IMR-90 (cell line): ENCODE results near the gene PHLDB1. TPM values are rescaled to one million over a fixed set of nuclear protein-coding genes. Genes with fewer than 3 reads are reported as not detected.
A peak's percentile ranks its signal among the peaks of the same experiment; 100 is the strongest.

ENCODE experiments used
- ATAC-seq: fragments of 200-7000 bp; cut with Tn5 transposase; 2 replicates; pipeline ENCODE4 v1.9.1; 2020; ENCODE audit warnings: low read depth, mild to moderate bottlenecking, moderate library complexity
- Bru-seq: library from RNA; stranded (reverse); fragments of 400-500 nt; gene quantifications from one replicate; lab custom pipeline; 2021; lab: Mats Ljungman, UMichigan
- BruChase-seq, 2 experiments: library from RNA; stranded (reverse); fragments of 400-500 nt; gene quantifications; one replicate each; lab custom pipeline; 2021; lab: Mats Ljungman, UMichigan
- BruUV-seq: library from RNA; stranded (reverse); fragments of 400-500 nt; replicated peaks from 2 replicates; lab custom pipeline; 2021; lab: Mats Ljungman, UMichigan
- CTCF ChIA-PET: fragments of 300-600 bp; formaldehyde crosslinking; extraction: SDS; loops from one replicate; lab custom pipeline; 2021; ENCODE audit warnings: antibody characterized with exemption; lab: Yijun Ruan, JAX
- POLR2A ChIA-PET: fragments of 300-600 bp; sonication (Branson Sonifier 250); formaldehyde crosslinking; loops from one replicate; lab custom pipeline; 2022; ENCODE audit warnings: antibody characterized with exemption; ENCODE audit not compliant: unreplicated experiment; lab: Charles Lee
- DNase-seq: peaks from one replicate; pipeline ENCODE4 v3.0.0; 2013
- H2AFZ ChIP-seq: replicated peaks from 2 replicates; pipeline ENCODE3; 2013; ENCODE audit warnings: low read length, mild to moderate bottlenecking; ENCODE audit not compliant: poor library complexity
- H2AK5ac ChIP-seq: 2 replicates; pipeline ENCODE4 v1.6.1; 2013; ENCODE audit warnings: low read depth, low read length, inconsistent platforms
- H2AK9ac ChIP-seq: replicated peaks from 2 replicates; pipeline ENCODE3; 2013; ENCODE audit warnings: mild to moderate bottlenecking, low read depth, low read length, moderate library complexity; ENCODE audit not compliant: poor library complexity
- H2BK120ac ChIP-seq: 2 replicates; pipeline ENCODE4 v1.6.1; 2013; ENCODE audit warnings: low read depth, low read length, inconsistent platforms
- H2BK15ac ChIP-seq: 3 replicates; pipeline ENCODE4 v1.6.1; 2013; ENCODE audit warnings: low read depth, low read length, inconsistent platforms
- H2BK20ac ChIP-seq: 2 replicates; pipeline ENCODE4 v1.6.1; 2013; ENCODE audit warnings: low read depth, mild to moderate bottlenecking, inconsistent platforms, low read length, moderate library complexity
- H2BK5ac ChIP-seq: 2 replicates; pipeline ENCODE4 v1.6.1; 2013; ENCODE audit warnings: mild to moderate bottlenecking, low read depth, low read length, inconsistent platforms; ENCODE audit not compliant: poor library complexity, severe bottlenecking
- H3K14ac ChIP-seq: replicated peaks from 2 replicates; pipeline ENCODE4 v1.6.1; 2013; ENCODE audit warnings: low read depth, low read length, inconsistent platforms
- H3K18ac ChIP-seq: 2 replicates; pipeline ENCODE4 v1.6.1; 2013; ENCODE audit warnings: low read depth, low read length, control low read depth
- H3K23ac ChIP-seq: 2 replicates; pipeline ENCODE4 v1.6.1; 2013; ENCODE audit warnings: low read depth, low read length, inconsistent platforms
- H3K27ac ChIP-seq: 2 replicates; pipeline ENCODE4 v1.5.1; 2013; ENCODE audit warnings: mild to moderate bottlenecking, control low read depth, low read length; ENCODE audit not compliant: insufficient read depth
- H3K27me3 ChIP-seq: 2 replicates; pipeline ENCODE4 v1.6.1; 2013; ENCODE audit warnings: low read length; ENCODE audit not compliant: control insufficient read depth, insufficient read depth
- H3K36me3 ChIP-seq: 2 replicates; pipeline ENCODE4 v1.6.1; 2013; ENCODE audit warnings: low read length, mixed read lengths; ENCODE audit not compliant: control insufficient read depth, insufficient read depth
- H3K4ac ChIP-seq: 2 replicates; pipeline ENCODE4 v1.6.1; 2013; ENCODE audit warnings: low read depth, low read length, inconsistent platforms
- H3K4me1 ChIP-seq: 2 replicates; pipeline ENCODE4 v1.6.1; 2013; ENCODE audit warnings: low read length, mixed read lengths; ENCODE audit not compliant: control insufficient read depth, insufficient read depth
- H3K4me2 ChIP-seq: 2 replicates; pipeline ENCODE4 v1.6.1; 2013; ENCODE audit warnings: low read depth, mild to moderate bottlenecking, control low read depth, low read length, moderate library complexity
- H3K4me3 ChIP-seq: 2 replicates; pipeline ENCODE4 v1.5.1; 2013; ENCODE audit warnings: low read depth, mild to moderate bottlenecking, control low read depth, low read length, moderate library complexity; ENCODE audit not compliant: insufficient read depth
- H3K56ac ChIP-seq: 2 replicates; pipeline ENCODE4 v1.6.1; 2013; ENCODE audit warnings: low read length, inconsistent platforms; ENCODE audit not compliant: insufficient read depth; ENCODE audit errors: extremely low read depth
- H3K79me1 ChIP-seq, 2 experiments: 2 replicates each; pipeline ENCODE4 v1.6.1; 2013; ENCODE audit warnings: low read length in 2 of 2, inconsistent platforms in 1 of 2, low read depth in 1 of 2
- H3K9ac ChIP-seq: 2 replicates; pipeline ENCODE4 v1.6.1; 2013; ENCODE audit warnings: low read depth, low read length, control low read depth
- H3K9me1 ChIP-seq: 2 replicates; pipeline ENCODE4 v1.6.1; 2013; ENCODE audit warnings: low read length, inconsistent platforms; ENCODE audit not compliant: insufficient read depth
- H3K9me3 ChIP-seq: 2 replicates; pipeline ENCODE4 v1.6.1; 2013; ENCODE audit warnings: low read length; ENCODE audit not compliant: control insufficient read depth, insufficient read depth
- H4K20me1 ChIP-seq: 2 replicates; pipeline ENCODE4 v1.6.1; 2013; ENCODE audit warnings: low read length, inconsistent platforms; ENCODE audit not compliant: insufficient read depth
- H4K5ac ChIP-seq: 2 replicates; pipeline ENCODE4 v1.6.1; 2013; ENCODE audit warnings: mild to moderate bottlenecking, low read depth, low read length, control low read depth
- H4K8ac ChIP-seq, 2 experiments: 2 replicates each; pipeline ENCODE4 v1.6.1; 2013; ENCODE audit warnings: low read depth in 2 of 2, low read length in 2 of 2, control low read depth in 1 of 2, inconsistent platforms in 1 of 2
- H4K91ac ChIP-seq: 2 replicates; pipeline ENCODE4 v1.6.1; 2013; ENCODE audit warnings: low read depth, low read length, inconsistent platforms; ENCODE audit not compliant: insufficient read depth
- CHD1 ChIP-seq: IDR thresholded peaks from 2 replicates; pipeline ENCODE4 v1.6.1; 2012; ENCODE audit warnings: low read depth, low read length, improper control_type of control experiment
- CTCF ChIP-seq: conservative IDR thresholded peaks from 2 replicates; pipeline ENCODE4 v1.5.1; 2012; ENCODE audit warnings: mild to moderate bottlenecking, low read depth, low read length, improper control_type of control experiment
- MAFK ChIP-seq: IDR thresholded peaks from 2 replicates; pipeline ENCODE4 v1.6.1; 2012; ENCODE audit warnings: low read depth, low read length, improper control_type of control experiment
- MAZ ChIP-seq: IDR thresholded peaks from 2 replicates; pipeline ENCODE4 v1.6.1; 2012; ENCODE audit warnings: low read depth, mild to moderate bottlenecking, low read length, improper control_type of control experiment, moderate library complexity, borderline replicate concordance
- POLR2A ChIP-seq: IDR thresholded peaks from 2 replicates; pipeline ENCODE4 v1.6.1; 2012; ENCODE audit warnings: mild to moderate bottlenecking, low read depth, low read length
- RAD21 ChIP-seq: IDR thresholded peaks from 2 replicates; pipeline ENCODE4 v1.6.1; 2012; ENCODE audit warnings: low read length, improper control_type of control experiment
- SMC3 ChIP-seq: fragments of 150-350 bp; IDR thresholded peaks from 2 replicates; pipeline ENCODE4 v1.6.1; 2016; ENCODE audit warnings: low read depth, mild to moderate bottlenecking, antibody characterized with exemption, low read length, moderate library complexity
- USF2 ChIP-seq: fragments of 150-350 bp; IDR thresholded peaks from 2 replicates; pipeline ENCODE4 v1.6.1; 2017; ENCODE audit warnings: mild to moderate bottlenecking, antibody characterized with exemption, low read length, low read depth
- WGBS, 2 experiments: methylation state at CpG; one replicate each; pipeline versions ENCODE4 v1.1.5 to v1.1.7; 2013; ENCODE audit warnings: missing lambda C conversion rate in 2 of 2; ENCODE audit not compliant: insufficient read length in 1 of 2; ENCODE audit errors: extremely low coverage in 2 of 2; 5-methylcytosine and 5-hydroxymethylcytosine counted together
- dilution Hi-C: fragments of 300-500 bp; cut with HindIII; formaldehyde crosslinking; loops from one replicate; pipeline ENCODE4 v1.14.3; 2018; ENCODE audit warnings: low sequenced_read_pairs; ENCODE audit not compliant: unreplicated experiment
- in situ Hi-C: fragments of 300-500 bp; cut with MboI; formaldehyde crosslinking; loops from 3 replicates; pipeline ENCODE4 v1.14.3; 2019; ENCODE audit warnings: low sequenced_read_pairs, inconsistent platforms, mixed read lengths
- intact Hi-C: fragments of 100-400 bp; cut with micrococcal nuclease; formaldehyde crosslinking; loops from 2 replicates; pipeline ENCODE4 v1.10.0; 2022
- long read RNA-seq: library from polyadenylated mRNA; unstranded; transcript quantifications from one replicate; pipeline ENCODE4 v2.0.0, GENCODE V29; 2021; ENCODE audit not compliant: unreplicated experiment
- polyA plus RNA-seq, 3 experiments: library from polyadenylated mRNA; depleted of rRNA; stranded (reverse); fragments of >200 nt; gene quantifications; 2 replicates each; pipeline ENCODE4 v1.2.3, GENCODE V29; 2012; ENCODE audit warnings: low replicate concordance in 1 of 3
- total RNA-seq: library from RNA; depleted of rRNA; stranded (reverse); fragments of >200 nt; gene quantifications from 2 replicates; pipeline ENCODE4 v1.2.3, GENCODE V29; 2012; rRNA removed

PHLDB1 gene
- total RNA-seq (40.0 and 41.7 TPM in 2 replicates), polyA plus RNA-seq (2012; rRNA removed) (90.4 and 96.4 TPM in 2 replicates), Bru-seq, nascent RNA (percentile 95 among the genes with signal in this experiment), BruChase-seq, experiment 1, labeled RNA remaining after a 6-hour chase (percentile 93 among the genes with signal in this experiment), BruChase-seq, experiment 2, labeled RNA remaining after a 2-hour chase (percentile 96 among the genes with signal in this experiment)
- 60.4 and 83.0 TPM in 2 replicates for polyA plus RNA-seq (2012; cell fraction: cytosol; rRNA removed)
- polyA plus RNA-seq (2012; cell fraction: nucleus; rRNA removed; ENCODE audit: low replicate concordance) = 350 and 414 TPM in 2 replicates
- long read RNA-seq, full-length matches to known transcripts = 4 of 99 reads
- long read RNA-seq, partial matches to known transcripts = 54 of 99 reads
- long read RNA-seq, other reads (novel, unspliced or antisense) = 41 of 99 reads

GRCh38 chr11:118607401-118608359 is at the start of gene PHLDB1:
TSS of gene PHLDB1 (plus strand) at chr11:118607615. CDS start at chr11:118613837, 6,222 bp downstream.
- Histone ChIP-seq H3K4me3 (peak within 1 kb of the TSS; percentile 93), H3K79me1 (peaks cover 0 to 41% of the 10 kb centered on the region in 2 experiments; a peak in 2 of 4 replicates), H2AK9ac (peak within 1 kb of the TSS; percentile 97), H3K4ac (peak within 1 kb of the TSS; percentile 91), H4K5ac (peak within 1 kb of the TSS; percentile 84), H3K9ac (peak within 1 kb of the TSS; percentile 98), H3K4me2 (peak within 1 kb of the TSS; percentile 91), H3K36me3 (peaks cover 3% of the 10 kb centered on the region; the same call in 1 of the 2 replicates), H2BK5ac (peak within 1 kb of the TSS; percentile 98), H3K56ac (peak within 1 kb of the TSS; percentile 87), H2BK20ac (peak within 1 kb of the TSS; percentile 28; the same call in 1 of the 2 replicates), H2AK5ac (peak within 1 kb of the TSS; percentile 86), H3K27ac (peak within 1 kb of the TSS; percentile 90), H2AFZ (peak within 1 kb of the TSS; percentile 86), H2BK120ac (peak within 1 kb of the TSS; percentile 59), H3K27me3 (no peaks in the 10 kb centered on the region), H4K20me1 (peaks cover 18% of the 10 kb centered on the region), H4K91ac (peak within 1 kb of the TSS; percentile 83), H3K18ac (peak within 1 kb of the TSS; percentile 83), H3K23ac (peak within 1 kb of the TSS; percentile 94), H3K14ac (peak within 1 kb of the TSS; percentile 85), H3K9me1 (peaks cover 29% of the 10 kb centered on the region), H4K8ac (peak within 1 kb of the TSS; percentile 73 to 87), H3K4me1 (peaks cover 40% of the 10 kb centered on the region), H3K9me3 (no peaks in the 10 kb centered on the region), H2BK15ac (peak within 1 kb of the TSS; percentile 72; the same call in 1 of the 3 replicates)
- 0% methylated on average over 14 of the region's 72 CpGs; no CpG with 5 or more reads in 1 of the 2 experiments for WGBS, 2 experiments
- TF ChIP-seq CTCF = peak; percentile 60
- TF ChIP-seq CHD1 = peak; percentile 40
- peak; percentile 48; the same call in 1 of the 2 replicates for TF ChIP-seq MAZ
- TF ChIP-seq MAFK = no peak
- TF ChIP-seq POLR2A = peak; percentile 88
- TF ChIP-seq SMC3 = peak; percentile 39
- TF ChIP-seq RAD21 = peak; percentile 37
- TF ChIP-seq USF2 = no peak
- POLR2A ChIA-PET = interaction anchor here (0.5 to 3.6 kb wide), 5 partner anchors 12 to 488 kb away, joined by 3 to 36 read pairs (median 4); no protein-coding TSS in a partner anchor
- BruUV-seq = no TSS peak
- intact Hi-C loops (loop anchor here (1.0 to 5.0 kb wide), 2 partner anchors 11 to 50 kb away; no protein-coding TSS in a partner anchor), in situ Hi-C loops (no loop called here), dilution Hi-C loops (no loop called here)
- CTCF ChIA-PET = interaction anchor here (0.6 to 0.8 kb wide), 3 partner anchors 11 to 408 kb away, joined by 3 to 4 read pairs (median 3); no protein-coding TSS in a partner anchor
- DNase-seq (peak; percentile 67), ATAC-seq (peak; percentile 35)
